NCI-H1417 (cell line): ENCODE results near the gene GJD3.
"Not testable (repeated sequence)": the region's sequence is repeated elsewhere in the genome, so short reads cannot be mapped to it uniquely, and the experiment has no call there.

Source experiments
- DNase-seq, 3 experiments: peaks; one replicate each; lab custom pipeline; 2025; lab: John Stamatoyannopoulos, UW

GJD3 gene, protein sequence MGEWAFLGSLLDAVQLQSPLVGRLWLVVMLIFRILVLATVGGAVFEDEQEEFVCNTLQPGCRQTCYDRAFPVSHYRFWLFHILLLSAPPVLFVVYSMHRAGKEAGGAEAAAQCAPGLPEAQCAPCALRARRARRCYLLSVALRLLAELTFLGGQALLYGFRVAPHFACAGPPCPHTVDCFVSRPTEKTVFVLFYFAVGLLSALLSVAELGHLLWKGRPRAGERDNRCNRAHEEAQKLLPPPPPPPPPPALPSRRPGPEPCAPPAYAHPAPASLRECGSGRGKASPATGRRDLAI

DNA sequence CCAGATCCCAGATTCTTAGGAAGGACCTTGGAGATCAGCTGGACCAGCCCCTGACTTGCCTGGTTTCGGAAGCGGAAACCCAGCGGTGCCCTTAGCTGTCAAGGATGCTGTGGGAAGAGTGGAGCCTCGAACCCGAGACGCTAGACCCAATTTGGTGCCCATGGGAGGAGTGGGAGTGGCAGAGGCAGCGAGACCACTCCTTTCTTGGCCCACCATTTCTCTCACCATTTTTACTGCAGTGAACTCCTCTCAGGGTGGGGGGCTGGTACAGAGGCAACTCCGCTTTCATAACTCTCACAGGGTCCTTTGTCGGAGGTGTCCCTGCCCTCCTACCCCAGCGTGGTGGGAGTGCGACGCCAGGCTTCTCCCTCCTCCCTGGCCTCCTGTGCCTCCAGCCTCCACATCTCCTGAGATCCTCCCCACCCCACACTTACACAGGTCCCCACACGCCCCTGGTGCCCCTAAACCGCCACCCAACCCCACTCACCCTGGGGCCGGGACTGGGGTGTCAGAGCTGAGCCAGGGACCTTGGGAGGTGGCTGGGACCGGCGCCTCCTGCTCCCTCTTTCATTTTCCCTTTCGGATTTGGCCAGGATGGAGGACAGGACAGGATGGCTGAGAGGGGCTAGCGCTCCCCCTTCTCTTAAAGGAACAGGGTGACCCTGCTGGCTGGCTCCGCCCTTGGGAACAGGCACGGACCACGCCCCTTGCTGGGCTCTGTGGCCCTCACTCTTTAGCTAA lies at the start of gene GJD3:
Gene GJD3 (minus strand): TSS at position 617 of the 741 bp plus-strand sequence. CDS start 922 bp downstream, outside the sequence.
- DNase-seq, result no peak

DNA sequence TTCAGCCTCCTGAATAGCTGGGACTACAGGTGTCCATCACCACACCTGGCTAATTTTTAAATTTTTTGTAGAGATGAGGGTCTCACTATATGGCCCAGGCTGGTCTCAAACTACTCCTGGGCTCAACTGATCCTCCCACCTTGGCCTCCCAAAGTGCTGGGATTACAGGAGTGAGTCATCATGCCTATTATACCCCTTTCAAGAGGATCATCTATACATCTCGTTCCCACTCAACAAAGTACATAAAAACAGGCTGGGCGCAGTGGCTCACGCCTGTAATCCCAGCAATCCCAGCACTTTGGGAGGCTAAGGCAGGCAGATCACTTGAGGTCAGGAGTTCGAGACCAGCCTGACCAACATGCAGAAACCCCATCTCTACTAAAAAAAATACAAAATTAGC lies 49.8 kb upstream of the GJD3 start:
- DNase-seq, result not testable (repeated sequence)

DNA sequence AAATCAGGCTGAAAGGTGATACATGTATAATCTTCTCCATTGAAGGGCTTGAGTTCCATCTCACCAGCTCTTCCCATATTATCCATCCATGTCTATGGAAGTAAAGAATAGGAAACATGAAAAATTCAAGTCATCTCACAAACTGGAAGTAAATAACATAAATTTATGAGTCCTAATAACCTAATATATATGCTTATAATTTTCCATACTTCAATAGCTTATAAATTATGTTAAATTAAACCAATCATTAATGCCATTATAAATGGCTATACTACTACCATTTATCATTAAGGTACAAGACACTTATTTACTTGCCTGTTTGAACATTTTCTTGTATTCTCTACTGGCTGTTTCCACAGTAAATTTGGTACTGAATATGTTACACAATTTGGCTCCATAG lies 48.3 kb upstream of the GJD3 start:
- no peak for DNase-seq

DNA sequence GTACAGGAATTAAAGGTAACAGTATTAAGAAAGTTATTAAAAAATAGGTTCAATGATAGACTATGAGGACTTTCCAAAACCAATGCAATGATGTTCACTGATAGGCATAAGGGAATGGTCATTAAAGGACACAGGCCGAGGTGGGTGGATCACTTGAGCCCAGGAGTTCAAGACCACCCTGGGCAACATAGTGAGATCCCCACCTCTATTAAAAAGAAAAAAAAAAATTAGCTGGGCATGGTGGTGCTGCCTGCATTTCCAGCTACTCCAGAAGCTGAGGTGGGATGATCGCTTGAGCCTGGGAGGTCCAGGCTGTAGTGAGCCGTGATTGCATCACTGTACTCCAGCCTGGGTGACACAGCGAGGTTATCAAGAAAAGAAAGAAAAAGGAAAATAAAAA lies 47.3 kb upstream of the GJD3 start:
- no peak for DNase-seq

DNA sequence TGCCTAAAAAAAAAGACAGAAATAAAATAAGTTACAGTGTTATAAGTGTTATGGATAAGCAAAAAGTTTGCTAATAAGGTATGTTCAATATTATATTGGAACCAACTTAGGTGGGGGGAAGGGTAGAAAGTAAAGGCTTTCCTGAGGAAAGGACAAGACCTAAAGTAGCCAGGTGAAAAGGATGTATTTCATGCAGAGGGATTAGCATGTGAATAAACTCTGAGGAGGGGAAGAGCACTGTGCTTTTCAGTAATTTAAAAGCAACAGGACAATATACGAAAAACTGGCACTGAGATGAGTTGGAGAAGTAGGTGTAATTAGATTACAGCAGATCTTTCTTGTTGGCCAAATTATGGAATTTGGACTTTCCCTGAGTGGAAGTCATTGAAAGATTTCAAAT lies 45.5 kb upstream of the GJD3 start:
- DNase-seq, result no peak

DNA sequence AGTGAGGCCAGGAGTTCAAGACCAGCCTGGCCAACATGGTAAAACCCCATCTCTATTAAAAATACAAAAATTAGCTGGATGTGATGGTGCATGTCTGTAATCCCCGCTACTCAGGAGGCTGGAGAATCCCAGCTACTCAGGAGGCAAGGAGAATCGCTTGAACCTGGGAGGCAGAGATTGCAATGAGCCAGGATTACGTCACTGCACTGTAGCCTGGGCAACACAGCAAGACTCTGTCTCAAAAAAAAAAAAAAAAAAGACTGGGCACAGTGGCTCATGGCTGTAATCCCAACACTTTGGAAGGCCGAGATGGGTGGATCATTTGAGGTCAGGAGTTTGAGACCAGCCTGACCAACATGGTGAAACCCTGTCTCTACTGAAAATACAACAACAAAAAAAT lies 45.0 kb upstream of the GJD3 start:
- DNase-seq, result not testable (repeated sequence)

DNA sequence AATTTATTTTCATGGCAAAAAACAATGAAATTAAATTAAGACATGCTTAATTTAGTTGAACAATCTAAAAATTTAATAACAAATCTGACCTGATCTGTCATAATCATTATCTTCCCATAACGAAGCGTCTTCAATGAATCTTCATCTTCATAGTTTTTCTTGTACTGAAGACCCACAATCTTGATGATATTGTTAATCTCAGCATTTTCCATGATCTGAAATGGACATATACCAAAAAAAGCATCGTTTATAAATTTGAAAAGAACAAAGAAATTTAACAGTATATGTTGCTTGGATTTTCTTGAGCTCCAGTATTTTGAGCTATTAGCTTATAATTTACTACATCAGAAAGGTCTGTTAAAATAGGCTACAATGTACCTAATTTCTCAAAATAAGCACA lies 42.9 kb upstream of the GJD3 start:
- no peak for DNase-seq

DNA sequence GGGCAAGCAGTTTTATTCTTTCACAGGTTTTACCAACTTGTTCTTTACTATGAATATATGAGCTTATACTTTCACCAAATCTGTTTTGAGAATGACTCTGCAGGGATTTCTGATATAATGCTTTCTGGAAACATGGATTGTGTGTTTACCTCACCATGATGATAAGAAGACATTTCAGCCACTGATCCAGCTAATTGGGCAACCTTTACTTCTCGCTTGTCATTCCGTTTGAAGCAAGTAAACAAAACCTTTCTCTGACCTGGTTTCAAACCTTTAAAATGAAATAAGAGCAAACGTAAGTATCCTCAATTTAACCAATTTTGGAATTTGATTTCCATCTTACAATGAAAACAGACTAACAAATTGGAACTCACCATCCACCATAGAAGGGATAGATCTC lies 39.5 kb upstream of the GJD3 start:
- DNase-seq, result no peak

DNA sequence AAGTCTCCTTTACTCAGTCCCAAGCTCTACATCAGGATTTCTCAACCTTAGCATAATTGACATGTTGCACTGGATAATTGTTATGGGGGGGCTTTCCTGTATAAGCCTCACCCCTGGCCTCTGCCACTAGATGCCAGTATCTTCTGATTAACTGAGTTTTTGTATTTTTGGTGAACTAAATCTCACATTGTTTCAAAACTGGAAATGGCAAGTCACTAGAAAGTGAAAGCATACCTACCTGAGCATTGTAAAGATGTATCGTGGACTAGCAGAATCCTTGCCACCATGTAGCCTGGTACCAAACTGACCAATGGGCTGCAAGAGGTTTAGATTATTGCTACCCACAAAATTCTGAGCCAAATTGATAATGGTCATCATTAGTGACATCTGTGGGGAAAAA lies 38.1 kb upstream of the GJD3 start:
- DNase-seq, result no peak

DNA sequence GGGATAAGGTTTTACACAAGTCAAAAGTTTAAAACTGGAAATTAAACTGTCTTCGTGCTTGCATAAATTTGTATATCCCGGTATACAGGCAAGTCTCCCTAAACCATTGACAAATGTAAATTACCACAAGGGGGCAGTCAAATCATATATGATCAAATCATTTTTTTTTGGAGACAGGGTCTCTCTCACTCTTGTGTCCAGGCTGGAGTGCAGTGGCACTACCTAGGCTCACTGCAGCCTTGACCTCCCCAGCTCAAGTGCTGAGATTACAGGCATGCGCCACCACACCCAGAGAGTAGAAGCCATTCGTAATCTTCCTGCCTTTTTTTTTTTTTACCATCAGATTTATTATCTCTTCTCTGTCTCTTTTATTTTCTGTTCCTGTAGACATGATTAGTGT lies 34.6 kb upstream of the GJD3 start:
- DNase-seq, result peak; percentile 32 to 74 (median 35)

DNA sequence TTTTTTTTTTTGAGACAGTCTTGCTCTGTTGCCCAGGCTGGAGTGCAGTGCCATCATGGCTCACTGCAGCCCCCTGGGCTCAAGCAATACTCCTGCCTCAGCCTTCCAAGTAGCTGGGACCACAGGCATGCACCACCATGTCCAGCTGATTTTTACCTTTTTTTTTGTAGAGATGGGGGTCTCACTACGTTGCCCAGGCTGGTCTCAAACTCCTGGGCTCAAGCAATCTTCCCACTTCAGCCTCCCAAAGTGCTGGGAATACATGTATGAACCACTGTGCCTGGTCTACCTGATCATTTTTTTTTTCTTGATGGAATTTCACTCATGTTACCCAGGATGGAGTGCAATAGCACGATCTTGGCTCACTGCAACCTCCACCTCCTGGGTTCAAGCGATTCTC lies 22.0 kb upstream of the GJD3 start:
- DNase-seq, result not testable (repeated sequence)

DNA sequence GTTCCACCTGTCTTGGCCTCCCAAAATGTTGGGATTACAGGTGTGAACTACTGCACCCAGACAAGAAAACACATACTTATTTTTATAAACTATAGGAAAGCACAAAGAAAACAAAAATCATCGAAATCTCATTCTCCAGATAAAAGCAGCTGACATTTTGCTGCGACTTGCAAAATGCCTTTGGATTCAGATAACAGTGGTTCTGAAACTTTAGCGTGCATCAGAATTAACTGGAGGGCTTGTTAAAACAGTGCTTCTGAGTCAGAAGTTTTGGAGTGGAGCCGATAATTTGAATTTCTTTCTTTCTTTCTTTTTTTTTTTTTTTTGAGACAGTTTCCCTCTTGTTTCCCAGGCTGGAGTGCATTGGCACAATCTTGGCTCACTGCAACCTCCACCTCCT lies 17.7 kb upstream of the GJD3 start:
- DNase-seq, result no peak

DNA sequence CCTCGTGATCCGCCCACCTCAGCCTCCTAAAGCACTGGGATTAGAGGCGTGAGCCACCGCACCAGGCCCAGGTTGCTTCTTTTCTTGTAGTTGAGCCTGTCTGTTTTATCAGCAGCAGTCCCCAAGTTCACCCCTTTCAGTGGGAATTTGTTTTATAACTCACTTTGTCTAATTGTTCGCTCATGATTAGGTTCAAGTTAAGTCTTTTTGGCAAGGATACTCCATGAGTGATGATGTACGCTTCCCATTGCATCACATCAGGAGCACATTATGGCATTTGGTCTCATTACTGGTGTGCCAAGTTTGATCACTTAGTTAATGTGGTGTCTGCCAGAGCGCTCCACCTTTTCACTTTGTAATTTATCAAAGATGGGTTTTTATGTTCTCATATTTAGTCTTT lies 14.4 kb upstream of the GJD3 start:
- DNase-seq, result no peak

DNA sequence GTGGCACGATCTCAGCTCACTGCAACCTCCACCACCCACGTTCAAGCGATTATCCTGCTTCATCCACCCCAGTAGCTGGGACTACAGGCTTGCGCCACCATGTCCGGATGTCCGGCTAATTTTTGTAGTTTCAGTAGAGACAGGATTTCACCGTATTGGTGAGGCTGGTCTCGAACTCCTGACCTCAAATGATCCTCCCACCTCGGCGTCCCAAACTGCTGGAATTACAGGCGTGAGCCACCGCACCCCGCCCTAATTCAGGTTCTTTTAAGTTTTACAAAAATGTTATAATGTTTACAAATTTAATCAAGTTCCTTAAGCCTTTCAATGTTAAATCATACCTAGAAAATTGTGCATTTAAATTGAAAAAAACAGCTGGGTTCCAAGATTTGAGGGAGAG lies 13.3 kb upstream of the GJD3 start:
- DNase-seq, result no peak

DNA sequence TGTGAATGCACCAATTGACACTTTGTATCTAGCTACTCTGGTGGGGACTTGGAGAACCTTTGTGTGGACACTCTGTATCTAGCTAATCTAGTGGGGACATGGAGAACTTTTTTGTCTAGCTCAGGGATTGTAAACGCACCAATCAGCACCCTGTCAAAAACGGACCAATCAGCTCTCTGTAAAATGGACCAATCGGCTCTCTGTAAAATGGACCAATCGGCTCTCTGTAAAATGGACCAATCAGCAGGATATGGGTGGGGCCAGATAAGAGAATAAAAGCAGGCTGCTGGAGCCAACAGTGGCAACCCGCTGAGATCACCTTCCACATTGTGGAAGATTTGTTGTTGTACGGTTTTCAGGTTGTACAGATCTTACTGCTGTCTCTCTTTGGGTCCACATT lies 12.0 kb upstream of the GJD3 start:
- not testable (repeated sequence) for DNase-seq

DNA sequence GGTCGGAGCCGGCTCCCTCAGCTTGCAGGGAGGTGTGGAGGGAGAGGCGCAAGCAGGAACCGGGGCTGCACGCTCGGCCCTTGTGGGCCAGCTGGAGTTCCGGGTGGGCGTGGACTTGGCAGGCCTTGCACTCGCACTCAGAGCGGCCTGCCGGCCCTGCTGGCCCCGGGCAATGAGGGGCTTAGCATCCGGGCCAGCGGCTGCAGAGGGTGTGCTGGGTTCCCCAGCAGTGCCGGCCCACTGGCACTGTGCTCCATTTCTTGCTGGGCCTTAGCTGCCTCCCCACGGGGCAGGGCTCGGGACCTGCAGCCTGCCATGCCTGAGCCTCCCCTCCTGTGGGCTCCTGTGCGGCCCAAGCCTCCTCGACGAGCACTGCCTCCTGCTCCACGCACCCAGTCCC lies 11.2 kb upstream of the GJD3 start:
- not testable (repeated sequence) for DNase-seq

DNA sequence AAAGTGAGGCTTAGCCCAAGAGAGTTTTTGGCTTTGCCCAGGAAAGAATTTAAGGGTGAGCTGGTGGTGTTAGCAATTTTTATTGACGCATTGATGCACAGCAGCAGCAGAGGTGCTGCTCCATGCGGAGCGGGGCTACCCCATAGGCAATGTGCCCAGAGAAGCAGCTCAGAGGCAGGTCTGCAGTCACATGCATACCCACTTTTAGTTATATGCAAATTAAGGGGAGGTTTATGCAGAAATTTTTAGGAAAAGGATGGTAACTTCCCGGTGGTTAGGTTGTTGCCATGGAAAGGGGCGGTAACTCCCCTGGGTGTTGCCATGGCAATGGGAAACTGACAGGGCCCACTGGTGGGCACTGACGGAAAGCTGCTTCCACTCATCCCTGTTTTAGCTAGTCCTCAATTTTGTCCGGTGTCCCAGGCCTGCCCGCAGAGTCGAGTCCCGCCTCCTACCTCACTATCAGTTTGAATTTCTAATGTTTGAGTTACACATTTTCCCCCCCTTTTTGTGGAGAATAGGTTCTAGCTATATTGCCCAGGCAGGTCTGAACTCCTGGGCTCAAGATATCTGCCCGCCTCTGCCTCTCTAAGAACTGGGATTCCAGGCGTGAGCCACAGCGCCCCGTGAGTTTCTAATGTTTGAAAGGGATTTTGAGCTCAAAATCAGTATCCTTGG lies 10.4 kb upstream of the GJD3 start:
- no peak for DNase-seq

DNA sequence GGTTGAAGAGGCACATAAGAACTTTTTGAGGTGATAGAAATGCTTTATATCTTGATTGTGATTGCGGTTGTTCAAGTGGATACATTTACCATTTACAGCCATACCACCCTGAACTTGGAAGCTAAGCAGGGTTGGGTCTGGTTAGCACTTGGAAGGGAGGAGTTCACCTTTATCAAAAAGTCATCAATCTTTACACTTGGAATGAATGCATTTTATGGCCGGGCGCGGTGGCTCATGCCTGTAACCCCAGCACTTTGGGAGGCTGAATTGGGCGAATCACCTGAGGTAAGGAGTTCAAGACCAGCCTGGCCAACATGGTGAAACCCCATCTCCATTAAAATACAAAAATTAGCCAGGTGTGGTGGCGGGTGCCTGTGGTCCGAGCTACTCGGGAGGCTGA lies 9.5 kb upstream of the GJD3 start:
- DNase-seq, result no peak

DNA sequence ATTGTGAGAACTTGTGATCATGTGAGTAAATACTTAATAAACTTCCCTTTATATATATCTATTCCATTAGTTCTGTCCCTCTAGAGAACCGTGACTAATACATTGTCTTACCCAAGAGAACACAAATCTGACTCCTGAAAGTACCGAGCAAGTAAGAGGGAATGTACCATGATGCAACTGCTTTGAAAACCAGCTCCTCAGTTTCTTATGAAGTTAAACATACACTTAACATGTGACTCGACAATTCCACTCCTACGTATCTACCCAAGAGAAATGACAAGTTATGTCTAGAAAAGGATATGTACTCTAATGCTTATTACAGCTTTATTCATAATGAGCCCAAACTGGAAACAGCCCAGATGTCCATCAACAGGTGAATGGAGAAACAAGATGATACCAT lies 8.8 kb upstream of the GJD3 start:
- no peak for DNase-seq

DNA sequence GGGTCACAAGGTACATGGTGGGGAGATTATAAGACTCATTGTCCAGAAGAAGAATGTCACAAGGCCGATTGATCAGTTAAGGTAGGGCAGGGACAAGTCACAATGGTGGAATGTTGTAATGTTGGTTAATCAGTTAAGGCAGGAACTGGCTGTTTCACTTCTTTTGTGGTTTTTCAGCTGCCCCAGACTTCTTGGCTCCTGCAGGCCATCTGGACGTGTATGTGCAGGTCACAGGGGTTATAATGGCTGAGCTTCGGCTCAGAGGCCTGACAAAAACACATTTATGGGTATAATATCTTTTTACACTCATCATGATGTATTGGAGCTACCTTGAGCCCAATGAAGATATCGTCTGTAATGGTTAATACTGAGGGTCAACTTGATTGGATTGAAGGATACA lies 8.1 kb upstream of the GJD3 start:
- not testable (repeated sequence) for DNase-seq

DNA sequence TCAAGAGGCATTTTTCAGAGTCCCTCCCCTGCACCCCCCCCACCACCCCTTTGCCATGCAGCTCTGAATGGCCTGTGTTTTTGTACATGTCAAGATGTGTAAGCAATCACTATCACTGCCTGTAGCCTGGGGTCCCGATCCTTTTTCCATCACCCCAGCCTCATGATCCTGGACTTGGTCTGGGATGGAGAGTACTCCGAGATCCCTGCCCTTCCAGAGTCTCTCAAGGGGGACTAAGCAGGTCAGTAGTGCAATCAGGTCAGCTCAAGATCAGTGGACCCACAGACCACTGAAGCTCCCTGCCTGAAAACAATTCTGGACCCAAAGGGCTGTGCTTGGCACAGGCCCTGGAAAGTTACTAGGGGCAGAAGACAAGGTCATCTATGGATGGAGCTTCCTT lies 7.5 kb upstream of the GJD3 start:
- DNase-seq, result no peak

DNA sequence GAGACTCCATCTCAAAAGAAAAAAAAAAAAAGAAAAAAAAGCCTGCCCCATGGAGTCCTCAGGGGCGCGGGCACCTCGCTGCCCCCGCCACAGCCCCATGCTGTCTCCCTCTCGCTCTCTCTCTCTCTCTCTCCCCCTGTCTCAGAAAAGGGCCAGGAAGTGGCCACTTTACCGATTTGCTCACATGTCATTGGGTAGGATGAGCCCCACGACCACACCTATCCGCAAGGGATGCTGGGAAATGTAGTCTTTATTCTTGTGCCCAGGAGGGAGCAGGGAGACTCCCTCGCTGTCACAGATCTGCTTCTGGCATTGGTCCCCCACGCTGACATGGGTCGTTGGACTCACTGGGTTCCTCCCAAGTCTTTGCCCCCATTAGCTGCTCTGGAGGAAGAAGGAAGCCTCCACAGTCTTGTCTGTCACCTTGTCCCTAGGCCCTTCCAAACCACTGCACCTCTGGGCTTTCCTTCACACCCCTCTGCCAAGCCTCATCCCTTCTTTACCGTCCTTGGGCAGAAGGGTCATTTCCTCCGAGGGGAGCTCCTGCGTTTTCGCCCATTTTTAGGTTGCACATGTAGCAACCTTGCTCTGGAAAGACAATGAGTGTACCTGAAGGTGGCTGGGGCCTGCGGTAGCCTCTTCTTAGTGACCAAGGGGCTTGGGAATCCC lies 6.9 kb upstream of the GJD3 start:
- DNase-seq, result peak in 1 of 3 experiments; percentile 19

DNA sequence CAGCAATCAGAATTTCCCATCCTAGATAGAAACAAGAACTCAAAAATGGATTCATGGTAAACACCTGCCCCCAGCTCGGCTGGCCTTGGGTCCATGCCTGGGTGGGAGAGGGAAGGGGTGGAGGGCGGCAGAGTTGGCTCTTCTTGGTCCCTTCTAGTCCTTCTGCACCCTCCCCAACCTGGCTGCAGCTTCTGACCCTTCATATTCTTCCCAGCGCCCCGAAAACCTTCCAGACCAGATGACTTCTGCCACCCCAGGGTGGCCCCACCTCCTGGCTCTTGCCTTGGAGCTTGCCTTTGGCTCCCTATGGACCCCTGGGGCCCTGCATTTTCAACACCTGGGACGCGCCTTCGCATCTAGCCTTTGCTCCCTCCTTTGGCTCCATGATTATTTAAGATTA lies 5.4 kb upstream of the GJD3 start:
- no peak for DNase-seq
